Measurements from ENCODE around the gene TTF1. TPM values are rescaled to one million over a fixed set of nuclear protein-coding genes. Genes with fewer than 3 reads are reported as not detected.

The TTF1 gene
- total and polyA plus RNA-seq, 10 of the 15 experiments (the other 5 are each of a cell fraction or from before 2014, with no cell fraction given), result 11.3 to 25.5 (median 16.0) TPM

GRCh38 chr9:132447346-132447745 lies 40.7 kb upstream of the TTF1 start:
- DNase-seq (ENCODE audit: low read depth, low spot score) (no peak), ATAC-seq (no peak), FAIRE-seq (no peak)
- H2AFZ ChIP-seq (ENCODE audit: control insufficient read depth, low read depth, low read length), result no peak overlapping the region
- H3K27ac ChIP-seq (ENCODE audit: control insufficient read depth, insufficient read depth), result no peak overlapping the region
- TF ChIP-seq CBX3 (IDR thresholded peaks at IDR 0.05; ENCODE audit: borderline replicate concordance, low read depth) (no peak), ZNF622 (IDR thresholded peaks at IDR 0.05) (no peak), RBBP5 (conservative IDR thresholded peaks at IDR 0.05) (no peak), BACH1 (IDR thresholded peaks at IDR 0.05; ENCODE audit: borderline replicate concordance) (no peak), TCF12 (IDR thresholded peaks at IDR 0.05; ENCODE audit: low read depth, low read length) (no peak), HCFC1 (IDR thresholded peaks at IDR 0.05; ENCODE audit: low read length) (no peak), EP300 (IDR thresholded peaks at IDR 0.05; ENCODE audit: borderline replicate concordance in 1 of 2, control insufficient read depth in 1 of 2, low read depth in 2 of 2, low read length in 2 of 2) (no peak), USF1 (IDR thresholded peaks at IDR 0.05; ENCODE audit: borderline replicate concordance, extremely low read length, insufficient read depth, low read depth, low read length) (no peak), ATF3 (IDR thresholded peaks at IDR 0.05; ENCODE audit: borderline replicate concordance, extremely low read depth, low read depth, low read length) (no peak), DPF2 (IDR thresholded peaks at IDR 0.05) (no peak)
- TF ChIP-seq, protein P1, sequence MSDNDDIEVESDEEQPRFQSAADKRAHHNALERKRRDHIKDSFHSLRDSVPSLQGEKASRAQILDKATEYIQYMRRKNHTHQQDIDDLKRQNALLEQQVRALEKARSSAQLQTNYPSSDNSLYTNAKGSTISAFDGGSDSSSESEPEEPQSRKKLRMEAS (IDR thresholded peaks at IDR 0.05; ENCODE audit: low read depth, low read length), result no peak
- TF ChIP-seq, protein P2, sequence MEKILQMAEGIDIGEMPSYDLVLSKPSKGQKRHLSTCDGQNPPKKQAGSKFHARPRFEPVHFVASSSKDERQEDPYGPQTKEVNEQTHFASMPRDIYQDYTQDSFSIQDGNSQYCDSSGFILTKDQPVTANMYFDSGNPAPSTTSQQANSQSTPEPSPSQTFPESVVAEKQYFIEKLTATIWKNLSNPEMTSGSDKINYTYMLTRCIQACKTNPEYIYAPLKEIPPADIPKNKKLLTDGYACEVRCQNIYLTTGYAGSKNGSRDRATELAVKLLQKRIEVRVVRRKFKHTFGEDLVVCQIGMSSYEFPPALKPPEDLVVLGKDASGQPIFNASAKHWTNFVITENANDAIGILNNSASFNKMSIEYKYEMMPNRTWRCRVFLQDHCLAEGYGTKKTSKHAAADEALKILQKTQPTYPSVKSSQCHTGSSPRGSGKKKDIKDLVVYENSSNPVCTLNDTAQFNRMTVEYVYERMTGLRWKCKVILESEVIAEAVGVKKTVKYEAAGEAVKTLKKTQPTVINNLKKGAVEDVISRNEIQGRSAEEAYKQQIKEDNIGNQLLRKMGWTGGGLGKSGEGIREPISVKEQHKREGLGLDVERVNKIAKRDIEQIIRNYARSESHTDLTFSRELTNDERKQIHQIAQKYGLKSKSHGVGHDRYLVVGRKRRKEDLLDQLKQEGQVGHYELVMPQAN (conservative IDR thresholded peaks at IDR 0.05), result no peak
- TF ChIP-seq, protein P3, sequence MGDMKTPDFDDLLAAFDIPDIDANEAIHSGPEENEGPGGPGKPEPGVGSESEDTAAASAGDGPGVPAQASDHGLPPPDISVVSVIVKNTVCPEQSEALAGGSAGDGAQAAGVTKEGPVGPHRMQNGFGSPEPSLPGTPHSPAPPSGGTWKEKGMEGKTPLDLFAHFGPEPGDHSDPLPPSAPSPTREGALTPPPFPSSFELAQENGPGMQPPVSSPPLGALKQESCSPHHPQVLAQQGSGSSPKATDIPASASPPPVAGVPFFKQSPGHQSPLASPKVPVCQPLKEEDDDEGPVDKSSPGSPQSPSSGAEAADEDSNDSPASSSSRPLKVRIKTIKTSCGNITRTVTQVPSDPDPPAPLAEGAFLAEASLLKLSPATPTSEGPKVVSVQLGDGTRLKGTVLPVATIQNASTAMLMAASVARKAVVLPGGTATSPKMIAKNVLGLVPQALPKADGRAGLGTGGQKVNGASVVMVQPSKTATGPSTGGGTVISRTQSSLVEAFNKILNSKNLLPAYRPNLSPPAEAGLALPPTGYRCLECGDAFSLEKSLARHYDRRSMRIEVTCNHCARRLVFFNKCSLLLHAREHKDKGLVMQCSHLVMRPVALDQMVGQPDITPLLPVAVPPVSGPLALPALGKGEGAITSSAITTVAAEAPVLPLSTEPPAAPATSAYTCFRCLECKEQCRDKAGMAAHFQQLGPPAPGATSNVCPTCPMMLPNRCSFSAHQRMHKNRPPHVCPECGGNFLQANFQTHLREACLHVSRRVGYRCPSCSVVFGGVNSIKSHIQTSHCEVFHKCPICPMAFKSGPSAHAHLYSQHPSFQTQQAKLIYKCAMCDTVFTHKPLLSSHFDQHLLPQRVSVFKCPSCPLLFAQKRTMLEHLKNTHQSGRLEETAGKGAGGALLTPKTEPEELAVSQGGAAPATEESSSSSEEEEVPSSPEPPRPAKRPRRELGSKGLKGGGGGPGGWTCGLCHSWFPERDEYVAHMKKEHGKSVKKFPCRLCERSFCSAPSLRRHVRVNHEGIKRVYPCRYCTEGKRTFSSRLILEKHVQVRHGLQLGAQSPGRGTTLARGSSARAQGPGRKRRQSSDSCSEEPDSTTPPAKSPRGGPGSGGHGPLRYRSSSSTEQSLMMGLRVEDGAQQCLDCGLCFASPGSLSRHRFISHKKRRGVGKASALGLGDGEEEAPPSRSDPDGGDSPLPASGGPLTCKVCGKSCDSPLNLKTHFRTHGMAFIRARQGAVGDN (IDR thresholded peaks at IDR 0.05), result no peak
- in situ Hi-C loops (cut with MboI), result no loop called here
- 71% methylated on average over 20 of the region's 20 CpGs for WGBS (ENCODE audit: insufficient coverage, insufficient replicate concordance, low lambda C conversion rate, missing lambda C conversion rate)
- no peaks in the 10 kb centered on the region for H3K36me3 ChIP-seq (ENCODE audit: control insufficient read depth in 2 of 2, insufficient read depth in 2 of 2, low read length in 1 of 2)
- ChIA-PET CTCF (interaction anchor here (0.6 kb wide), 1 partner anchor 78 kb away, joined by 4 read pairs; no protein-coding TSS in a partner anchor), RAD21 (ENCODE audit: unreplicated experiment) (no interaction called here), POLR2A (no interaction called here), SMC1A (ENCODE audit: uncharacterized antibody, unreplicated experiment) (no interaction called here)
- intact Hi-C loops (cut with micrococcal nuclease; ENCODE audit: unreplicated experiment), result no loop called here
- H3K4me1 ChIP-seq (ENCODE audit: control insufficient read depth, insufficient read depth, low read length), result no peaks in the 10 kb centered on the region
- BruUV-seq (replicated peaks), result no TSS peak
- H3K9ac ChIP-seq (ENCODE audit: control insufficient read depth, insufficient read depth, low read length), result no peak overlapping the region
- H3K4me2 ChIP-seq (ENCODE audit: control insufficient read depth, insufficient read depth), result no peak overlapping the region
- no peaks in the 10 kb centered on the region for H3K9me3 ChIP-seq (replicated peaks; ENCODE audit: control insufficient read depth, insufficient read depth, low read length)
- no peaks in the 10 kb centered on the region for H3K27me3 ChIP-seq (replicated peaks in 1 of 2; ENCODE audit: control insufficient read depth in 2 of 2, insufficient read depth in 2 of 2, low read length in 1 of 2)
- no peaks in the 10 kb centered on the region for H3K79me2 ChIP-seq (ENCODE audit: control insufficient read depth, insufficient read depth, low read length)
- H4K20me1 ChIP-seq (ENCODE audit: control insufficient read depth, insufficient read depth), result no peaks in the 10 kb centered on the region
- no peak overlapping the region for H3K4me3 ChIP-seq

Measured in GM12878 (cell line).